ENCODE data around the gene TBC1D28. TPM values are rescaled to one million over a fixed set of nuclear protein-coding genes. Genes with fewer than 3 reads are reported as not detected.
"Not testable (repeated sequence)": the region's sequence is repeated elsewhere in the genome, so short reads cannot be mapped to it uniquely, and the experiment has no call there.

Gene TBC1D28
- total RNA-seq, 2 donors from 2014 or later, result not detected

- H3K27ac ChIP-seq; H3K4me3 ChIP-seq; DNase-seq; intact Hi-C loops (cut with DNase I); H3K36me3 ChIP-seq; H3K27me3 ChIP-seq; H3K9me3 ChIP-seq; H3K9ac ChIP-seq (ENCODE audit: low read depth in 2 of 2, low read length in 2 of 2); H3K4me1 ChIP-seq: not testable (repeated sequence)
Observed at GRCh38 chr17:18636237-18636636, 8.0 kb downstream of the TBC1D28 start.

- H3K4me3 ChIP-seq; H3K36me3 ChIP-seq; intact Hi-C loops (cut with DNase I); H3K9ac ChIP-seq (ENCODE audit: low read depth in 2 of 2, low read length in 2 of 2); H3K9me3 ChIP-seq; H3K27ac ChIP-seq; H3K4me1 ChIP-seq; H3K27me3 ChIP-seq; DNase-seq: not testable (repeated sequence)
Observed at GRCh38 chr17:18635773-18636172, 8.4 kb downstream of the TBC1D28 start.

DNA sequence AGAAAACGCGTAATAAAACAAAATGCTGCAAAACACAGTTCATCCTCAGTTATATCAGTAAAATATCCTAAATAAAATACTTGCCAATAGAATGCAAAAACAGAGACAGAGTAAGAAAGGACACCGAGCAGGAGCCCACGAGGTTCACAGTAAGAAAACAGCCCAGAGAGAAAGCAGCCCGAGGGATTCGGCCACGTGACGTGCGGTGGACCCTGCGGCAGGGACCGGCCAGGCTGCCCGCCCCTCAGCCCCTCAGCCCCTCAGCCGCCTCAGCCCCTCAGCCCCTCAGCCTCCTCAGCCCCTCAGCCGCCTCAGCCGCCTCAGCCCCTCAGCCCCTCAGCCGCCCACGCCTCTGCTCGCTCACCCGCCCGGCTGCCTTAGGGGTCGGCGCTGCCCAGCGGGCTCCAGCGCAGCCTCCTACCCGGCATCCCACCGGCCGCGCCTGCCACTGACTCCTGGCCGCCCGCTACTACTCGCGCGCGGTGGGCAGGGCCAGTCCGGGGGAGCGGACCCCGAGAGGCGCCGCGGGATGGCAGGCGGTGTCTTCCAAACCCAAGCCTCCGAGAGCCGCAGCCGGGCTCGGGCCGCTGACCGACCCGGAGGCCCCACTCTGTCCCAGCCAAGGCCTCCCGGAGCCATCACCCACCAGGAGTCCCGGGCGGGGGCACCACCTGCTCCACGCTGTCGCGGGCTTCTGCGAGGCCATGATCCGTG is 9.5 kb downstream of the TBC1D28 start:
- H3K9ac ChIP-seq (ENCODE audit: low read depth in 2 of 2, low read length in 2 of 2); H3K27me3 ChIP-seq; intact Hi-C loops (cut with DNase I); H3K9me3 ChIP-seq; H3K36me3 ChIP-seq; H3K27ac ChIP-seq; H3K4me3 ChIP-seq; H3K4me1 ChIP-seq; DNase-seq: not testable (repeated sequence)

GRCh38 chr17:18626152-18626870 is 17.9 kb downstream of the TBC1D28 start:
- intact Hi-C loops (cut with DNase I), result no loop called here

DNA sequence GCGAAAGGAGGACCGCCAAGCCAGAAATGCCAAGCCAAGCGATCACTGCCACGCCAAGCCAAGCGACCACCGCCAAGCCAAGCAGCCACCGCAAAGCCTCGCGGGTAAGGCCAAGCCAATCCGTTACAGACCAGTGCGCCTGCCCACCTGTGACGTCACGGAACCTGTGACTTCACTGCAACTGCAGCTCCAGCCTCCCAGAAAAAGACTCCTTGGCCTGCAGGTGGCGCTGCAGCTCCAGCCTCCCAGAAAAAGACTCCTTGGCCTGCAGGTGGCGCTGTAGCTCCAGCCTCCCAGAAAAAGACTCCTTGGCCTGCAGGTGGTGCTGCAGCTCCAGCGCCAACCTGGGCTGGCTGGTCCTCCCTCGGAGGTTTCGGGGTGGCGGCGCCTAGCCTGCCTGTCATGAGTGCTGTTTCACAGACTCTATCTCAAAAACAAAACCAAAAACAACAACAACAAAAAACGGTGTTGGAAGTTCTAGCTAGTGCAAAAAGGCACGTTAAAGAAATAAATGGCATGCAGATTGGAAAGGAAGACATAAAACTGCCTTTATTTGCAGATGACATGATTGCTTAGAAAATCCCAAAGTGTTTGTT is 18.6 kb downstream of the TBC1D28 start:
- H3K36me3 ChIP-seq; intact Hi-C loops (cut with DNase I); H3K9me3 ChIP-seq; H3K4me1 ChIP-seq; H3K27me3 ChIP-seq; H3K27ac ChIP-seq; H3K4me3 ChIP-seq: not testable (repeated sequence)
- peak; percentile 88 for DNase-seq
- H3K9ac ChIP-seq (ENCODE audit: low read depth in 2 of 2, low read length in 2 of 2), result peak overlapping the region in 1 of 2 donors; percentile 56
- peak; percentile 98 for TF ChIP-seq CTCF (IDR thresholded peaks at IDR 0.05)

More at GRCh38 chr17:18626152-18626870, 17.9 kb downstream of the TBC1D28 start:
- no peak overlapping the region for H3K27ac ChIP-seq
- no peaks in the 10 kb centered on the region for H3K36me3 ChIP-seq
- no peaks in the 10 kb centered on the region for H3K9me3 ChIP-seq
- DNase-seq, result no peak
- H3K27me3 ChIP-seq, result no peaks in the 10 kb centered on the region
- no peaks in the 10 kb centered on the region for H3K4me1 ChIP-seq
- H3K9ac ChIP-seq (ENCODE audit: low read depth in 2 of 2, low read length in 2 of 2), result peak overlapping the region in 1 of 2 donors; percentile 7
- no peak overlapping the region for H3K4me3 ChIP-seq
- no peak for TF ChIP-seq CTCF (IDR thresholded peaks at IDR 0.05)

DNA sequence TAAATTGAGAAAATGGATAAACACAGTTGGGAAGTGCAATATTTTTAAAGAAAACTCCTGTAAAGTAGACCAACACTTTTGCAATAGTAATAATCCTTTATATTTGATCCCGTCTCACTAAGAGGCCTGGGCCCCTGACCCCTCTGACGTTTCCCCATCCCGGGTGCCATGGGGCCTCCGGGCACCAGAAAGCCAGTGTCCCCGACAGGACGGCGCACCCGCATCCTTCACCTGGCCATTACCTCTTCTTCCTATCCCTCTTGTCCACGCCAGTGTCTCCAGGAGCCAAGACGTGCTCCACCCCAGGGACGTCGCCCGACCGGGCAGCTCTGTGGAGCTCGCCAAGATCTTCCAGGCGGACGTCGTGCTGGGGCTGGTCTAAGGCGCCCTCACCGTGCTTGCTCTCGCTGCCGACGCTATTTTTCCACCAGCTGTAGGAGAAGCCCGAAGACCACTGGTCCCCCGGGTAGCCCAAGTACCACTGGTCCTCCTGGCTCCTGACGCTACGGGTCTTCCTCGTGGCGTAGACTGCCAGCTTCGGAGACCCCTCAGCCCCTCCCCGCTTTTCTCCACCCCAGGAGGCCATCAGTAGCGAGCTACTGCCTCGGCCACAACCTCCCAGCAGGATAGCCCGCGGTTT is 19.2 kb downstream of the TBC1D28 start:
- H3K9ac ChIP-seq (ENCODE audit: low read depth in 2 of 2, low read length in 2 of 2), result peak overlapping the region in 1 of 2 donors; percentile 56
- intact Hi-C loops (cut with DNase I); H3K4me3 ChIP-seq; H3K27me3 ChIP-seq; DNase-seq; H3K36me3 ChIP-seq; H3K27ac ChIP-seq; H3K9me3 ChIP-seq; H3K4me1 ChIP-seq: not testable (repeated sequence)

- H3K4me3 ChIP-seq; H3K9me3 ChIP-seq; DNase-seq; H3K9ac ChIP-seq (ENCODE audit: low read depth in 2 of 2, low read length in 2 of 2); intact Hi-C loops (cut with DNase I); H3K27ac ChIP-seq; H3K36me3 ChIP-seq; H3K4me1 ChIP-seq; H3K27me3 ChIP-seq: not testable (repeated sequence)
Observed at GRCh38 chr17:18617613-18618012, 26.6 kb downstream of the TBC1D28 start.

DNA sequence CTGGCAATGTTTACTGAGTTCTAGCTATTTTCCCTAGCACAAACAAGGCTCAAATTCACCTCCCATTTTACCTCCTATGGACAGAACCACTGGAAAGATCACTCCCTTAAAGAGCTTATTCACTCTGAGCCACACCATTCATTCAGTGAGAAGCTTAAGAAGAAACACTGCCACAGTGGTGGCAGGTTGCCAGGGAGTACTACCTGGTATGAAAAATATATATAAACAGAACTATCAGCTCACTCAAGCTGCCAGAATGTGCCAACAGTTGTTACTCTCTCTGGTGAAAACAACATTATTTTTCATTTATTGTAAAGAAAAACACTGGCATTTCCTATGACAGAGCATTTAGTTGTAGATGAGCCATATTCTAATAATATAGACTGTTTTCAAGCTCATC is 31.2 kb downstream of the TBC1D28 start:
- H3K27ac ChIP-seq; H3K9ac ChIP-seq (ENCODE audit: low read depth in 2 of 2, low read length in 2 of 2); DNase-seq; H3K9me3 ChIP-seq; H3K4me1 ChIP-seq; H3K4me3 ChIP-seq; H3K27me3 ChIP-seq; intact Hi-C loops (cut with DNase I); H3K36me3 ChIP-seq: not testable (repeated sequence)

DNA sequence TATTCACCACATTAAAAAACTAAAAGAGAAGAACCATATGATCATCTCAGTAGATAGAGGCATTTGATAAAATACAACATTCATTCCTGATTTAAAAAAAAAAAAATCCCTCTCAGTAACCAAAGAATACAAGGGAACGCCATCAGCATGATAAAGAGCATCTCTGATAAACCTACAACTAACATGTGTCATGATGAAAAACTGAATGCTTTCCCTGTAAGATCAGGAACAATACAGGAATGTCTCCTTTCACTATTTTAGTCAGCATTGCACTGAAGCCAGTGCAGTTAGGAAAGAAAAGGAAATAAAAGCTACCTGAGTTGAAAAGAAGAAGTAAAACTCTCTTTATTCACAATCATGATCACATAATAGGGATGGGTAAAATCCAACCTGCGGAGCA is 51.1 kb downstream of the TBC1D28 start:
- H3K36me3 ChIP-seq; DNase-seq; H3K9me3 ChIP-seq; H3K4me3 ChIP-seq; H3K27ac ChIP-seq; intact Hi-C loops (cut with DNase I); H3K9ac ChIP-seq (ENCODE audit: low read depth in 2 of 2, low read length in 2 of 2); H3K4me1 ChIP-seq; H3K27me3 ChIP-seq: not testable (repeated sequence)

Measured in colonic mucosa (tissue), 4 donors.